H9 (cell line): ENCODE data around the gene SELENOI. TPM values are rescaled to one million over a fixed set of nuclear protein-coding genes. Genes with fewer than 3 reads are reported as not detected.

Experiments
- DNase-seq: peaks from one replicate; pipeline ENCODE4 v3.0.0-alpha.2; 2017
- H2AFZ ChIP-seq: one replicate; pipeline ENCODE4 v1.6.1; 2013; ENCODE audit warnings: mild to moderate bottlenecking, low read length, control low read depth, moderate library complexity
- H2AK5ac ChIP-seq: 2 replicates; pipeline ENCODE4 v1.6.1; 2013; ENCODE audit warnings: low read length, control low read depth, mixed read lengths; ENCODE audit not compliant: insufficient read length
- H2BK120ac ChIP-seq: one replicate; pipeline ENCODE4 v1.6.1; 2013; ENCODE audit warnings: low read depth, mild to moderate bottlenecking, low read length, control low read depth, inconsistent platforms; ENCODE audit not compliant: poor library complexity, severe bottlenecking
- H2BK12ac ChIP-seq: 2 replicates; pipeline ENCODE4 v1.6.1; 2013; ENCODE audit warnings: low read length, control low read depth, mixed read lengths, low read depth; ENCODE audit not compliant: insufficient read length
- H2BK15ac ChIP-seq: 2 replicates; pipeline ENCODE4 v1.6.1; 2013; ENCODE audit warnings: low read depth, low read length, control low read depth
- H2BK20ac ChIP-seq: one replicate; pipeline ENCODE4 v1.6.1; 2013; ENCODE audit warnings: low read depth, mild to moderate bottlenecking, low read length, control low read depth, inconsistent platforms; ENCODE audit not compliant: poor library complexity, severe bottlenecking
- H2BK5ac ChIP-seq: 2 replicates; pipeline ENCODE4 v1.6.1; 2013; ENCODE audit warnings: low read length, control low read depth, mixed read lengths; ENCODE audit not compliant: insufficient read length
- H3K14ac ChIP-seq: 2 replicates; pipeline ENCODE4 v1.6.1; 2013; ENCODE audit warnings: low read length, control low read depth; ENCODE audit not compliant: insufficient read depth
- H3K18ac ChIP-seq: 2 replicates; pipeline ENCODE4 v1.6.1; 2013; ENCODE audit warnings: low read depth, mild to moderate bottlenecking, mixed read lengths, low read length, control low read depth; ENCODE audit not compliant: insufficient read length
- H3K23ac ChIP-seq: 2 replicates; pipeline ENCODE4 v1.6.1; 2013; ENCODE audit warnings: low read length, control low read depth, mixed read lengths, low read depth; ENCODE audit not compliant: insufficient read length
- H3K23me2 ChIP-seq: 2 replicates; pipeline ENCODE4 v1.6.1; 2013; ENCODE audit warnings: low read depth, mild to moderate bottlenecking, mixed read lengths, low read length, control low read depth; ENCODE audit not compliant: insufficient read length, poor library complexity, severe bottlenecking
- H3K27ac ChIP-seq: 2 replicates; pipeline ENCODE4 v1.5.1; 2013; ENCODE audit warnings: low read length, control low read depth, mixed read lengths, low read depth; ENCODE audit not compliant: insufficient read length
- H3K27me3 ChIP-seq: 2 replicates; pipeline ENCODE4 v1.6.1; 2013; ENCODE audit warnings: low read length, control low read depth, inconsistent platforms; ENCODE audit not compliant: insufficient read depth
- H3K4ac ChIP-seq: 2 replicates; pipeline ENCODE4 v1.6.1; 2013; ENCODE audit warnings: low read depth, mild to moderate bottlenecking, control low read depth, inconsistent platforms, low read length, moderate library complexity
- H3K4me1 ChIP-seq: 2 replicates; pipeline ENCODE4 v1.6.1; 2013; ENCODE audit warnings: low read length, control low read depth, inconsistent platforms; ENCODE audit not compliant: insufficient read depth
- H3K4me2 ChIP-seq: 2 replicates; pipeline ENCODE4 v1.6.1; 2013; ENCODE audit warnings: low read length, control low read depth, mixed read lengths; ENCODE audit not compliant: insufficient read length, insufficient read depth
- H3K56ac ChIP-seq: 2 replicates; pipeline ENCODE4 v1.6.1; 2013; ENCODE audit warnings: low read depth, mild to moderate bottlenecking, mixed read lengths, low read length, control low read depth; ENCODE audit not compliant: insufficient read length
- H3K79me1 ChIP-seq: 2 replicates; pipeline ENCODE4 v1.6.1; 2013; ENCODE audit warnings: low read depth, mild to moderate bottlenecking, moderate library complexity, low read length, control low read depth, inconsistent platforms; ENCODE audit not compliant: insufficient read depth, poor library complexity, severe bottlenecking
- H3K79me2 ChIP-seq: 2 replicates; pipeline ENCODE4 v1.6.1; 2013; ENCODE audit warnings: low read length, control low read depth, inconsistent platforms; ENCODE audit not compliant: insufficient read depth
- H3K9ac ChIP-seq: 2 replicates; pipeline ENCODE4 v1.6.1; 2013; ENCODE audit warnings: low read length, control low read depth, mixed read lengths; ENCODE audit not compliant: insufficient read length; ENCODE audit errors: extremely low read depth
- H3K9me3 ChIP-seq: one replicate; pipeline ENCODE4 v1.6.1; 2013; ENCODE audit warnings: low read depth, low read length, inconsistent platforms; ENCODE audit not compliant: control insufficient read depth
- H3T11ph ChIP-seq: one replicate; pipeline ENCODE4 v1.6.1; 2013; ENCODE audit warnings: mild to moderate bottlenecking, low read length, control low read depth, inconsistent platforms
- H4K20me1 ChIP-seq: one replicate; pipeline ENCODE4 v1.6.1; 2013; ENCODE audit not compliant: control insufficient read depth, insufficient read length, insufficient read depth
- H4K5ac ChIP-seq: 2 replicates; pipeline ENCODE4 v1.6.1; 2013; ENCODE audit warnings: low read depth, mild to moderate bottlenecking, mixed read lengths, low read length, control low read depth; ENCODE audit not compliant: insufficient read length
- H4K8ac ChIP-seq: replicated peaks from 2 replicates; pipeline ENCODE4 v1.6.1; 2013; ENCODE audit warnings: low read length, control low read depth, mixed read lengths, low read depth; ENCODE audit not compliant: insufficient read length
- H4K91ac ChIP-seq: 2 replicates; pipeline ENCODE4 v1.6.1; 2013; ENCODE audit warnings: low read depth, mild to moderate bottlenecking, moderate library complexity, mixed read lengths, low read length, control low read depth; ENCODE audit not compliant: insufficient read length
- H3K27ac Mint-ChIP-seq, 3 experiments: 2 replicates in 2 of 3; 3 replicates in 1 of 3; pipeline ENCODE4 v1.8.0; 2020 to 2021; ENCODE audit warnings: mixed read lengths in 3 of 3, mild to moderate bottlenecking in 1 of 3, moderate library complexity in 1 of 3
- H3K27me3 Mint-ChIP-seq: 2 replicates; pipeline ENCODE4 v1.8.0; 2021; ENCODE audit warnings: low read depth, mild to moderate bottlenecking, moderate library complexity, mixed read lengths
- H3K36me3 Mint-ChIP-seq, 3 experiments: 2 replicates in 2 of 3; 3 replicates in 1 of 3; pipeline ENCODE4 v1.8.0; 2020 to 2021; ENCODE audit warnings: low read depth in 3 of 3, mixed read lengths in 3 of 3; ENCODE audit not compliant: insufficient read depth in 1 of 3
- H3K4me1 Mint-ChIP-seq, 2 experiments: 2 replicates each; pipeline ENCODE4 v1.8.0; 2020; ENCODE audit warnings: mixed read lengths in 2 of 2
- H3K4me3 Mint-ChIP-seq, 2 experiments: 2 replicates in 1 of 2; 3 replicates in 1 of 2; pipeline ENCODE4 v1.8.0; 2020 to 2021; ENCODE audit warnings: mild to moderate bottlenecking in 2 of 2, mixed read lengths in 2 of 2, moderate library complexity in 1 of 2
- H3K9me3 Mint-ChIP-seq, 2 experiments: 2 replicates in 1 of 2; 3 replicates in 1 of 2; pipeline ENCODE4 v1.8.0; 2020; ENCODE audit warnings: mild to moderate bottlenecking in 2 of 2, mixed read lengths in 2 of 2, moderate library complexity in 1 of 2
- CTCF ChIP-seq: fragments of 200-600 bp; sonication (generic); conservative IDR thresholded peaks from 3 replicates; pipeline ENCODE4 v1.8.0; 2021; ENCODE audit warnings: antibody characterized with exemption, mild to moderate bottlenecking
- WGBS: extraction: QIAGEN DNeasy Blood & Tissue Kit; methylation state at CpG from one replicate; pipeline ENCODE4 v1.1.7; 2013; ENCODE audit warnings: missing lambda C conversion rate, low lambda C conversion rate, mixed read lengths; ENCODE audit not compliant: insufficient read length; ENCODE audit errors: extremely low coverage; 5-methylcytosine and 5-hydroxymethylcytosine counted together
- total RNA-seq: library from RNA; stranded (reverse); gene quantifications from 2 replicates; pipeline ENCODE4 v1.2.1, GENCODE V29; 2021

Gene SELENOI
- total RNA-seq, 1 experiment from 2014 or later = 41.9 TPM

- Histone ChIP-seq H4K8ac (no peak overlapping the region), H3K14ac (no peak overlapping the region), H3K27ac (no peak overlapping the region), H3K23ac (no peak overlapping the region), H3K9me3 (no peaks in the 10 kb centered on the region), H3K79me2 (no peaks in the 10 kb centered on the region), H4K20me1 (no peaks in the 10 kb centered on the region), H3T11ph (no peak overlapping the region), H3K4me1 (peaks cover 7% of the 10 kb centered on the region; the same call in 1 of the 2 replicates), H3K18ac (no peak overlapping the region), H2BK12ac (no peak overlapping the region), H3K9ac (no peak overlapping the region), H3K27me3 (no peaks in the 10 kb centered on the region), H2AFZ (no peak overlapping the region), H2BK5ac (no peak overlapping the region), H3K23me2 (no peaks in the 10 kb centered on the region), H2BK15ac (no peak overlapping the region), H4K91ac (no peak overlapping the region), H2BK120ac (no peak overlapping the region), H3K4me2 (no peak overlapping the region), H3K4ac (no peak overlapping the region), H2BK20ac (no peak overlapping the region), H4K5ac (no peak overlapping the region), H3K79me1 (no peaks in the 10 kb centered on the region), H2AK5ac (no peak overlapping the region), H3K56ac (no peak overlapping the region)
- H3K4me1 Mint-ChIP-seq = peaks cover 29 to 37% of the 10 kb centered on the region in 2 experiments
- peak; percentile 64 for DNase-seq
- H3K9me3 Mint-ChIP-seq = no peaks in the 10 kb centered on the region
- no peaks in the 10 kb centered on the region; the same call in 1 of the 2 replicates for H3K27me3 Mint-ChIP-seq
- no peak overlapping the region for H3K4me3 Mint-ChIP-seq
- peaks cover 0 to 4% (median 2%) of the 10 kb centered on the region in 3 experiments; a peak in 3 of 7 replicates for H3K36me3 Mint-ChIP-seq
- peak; percentile 57; the same call in 2 of the 3 replicates for TF ChIP-seq CTCF
- WGBS = no CpG with 5 or more reads among the region's 8 CpGs
- peak overlapping the region in 1 of 3 experiments; percentile 45; a peak in 1 of 7 replicates for H3K27ac Mint-ChIP-seq
These were observed 31.7 kb upstream of the SELENOI start for GRCh38 chr2:26314243-26314642.
